Retinal pigment epithelial cell (primary cell): ENCODE data around the gene FRY.

Experiments used
- DNase-seq: peaks from one replicate; pipeline ENCODE4 v3.0.0-alpha.2; 2010; ENCODE audit warnings: low read depth
- H3K4me3 ChIP-seq: 2 replicates; pipeline ENCODE4 v1.5.1; 2011; ENCODE audit warnings: mild to moderate bottlenecking, low read length, control low read depth, moderate library complexity
- TF ChIP-seq, protein P1 (sequence below): conservative IDR thresholded peaks from 2 replicates; pipeline ENCODE4 v1.5.1; 2011; ENCODE audit warnings: low read depth, low read length, control low read depth, inconsistent platforms

FRY gene

GRCh38 chr13:32125751-32126150 is 94.2 kb downstream of the FRY start:
- no peak overlapping the region for H3K4me3 ChIP-seq
- TF ChIP-seq, protein P1, sequence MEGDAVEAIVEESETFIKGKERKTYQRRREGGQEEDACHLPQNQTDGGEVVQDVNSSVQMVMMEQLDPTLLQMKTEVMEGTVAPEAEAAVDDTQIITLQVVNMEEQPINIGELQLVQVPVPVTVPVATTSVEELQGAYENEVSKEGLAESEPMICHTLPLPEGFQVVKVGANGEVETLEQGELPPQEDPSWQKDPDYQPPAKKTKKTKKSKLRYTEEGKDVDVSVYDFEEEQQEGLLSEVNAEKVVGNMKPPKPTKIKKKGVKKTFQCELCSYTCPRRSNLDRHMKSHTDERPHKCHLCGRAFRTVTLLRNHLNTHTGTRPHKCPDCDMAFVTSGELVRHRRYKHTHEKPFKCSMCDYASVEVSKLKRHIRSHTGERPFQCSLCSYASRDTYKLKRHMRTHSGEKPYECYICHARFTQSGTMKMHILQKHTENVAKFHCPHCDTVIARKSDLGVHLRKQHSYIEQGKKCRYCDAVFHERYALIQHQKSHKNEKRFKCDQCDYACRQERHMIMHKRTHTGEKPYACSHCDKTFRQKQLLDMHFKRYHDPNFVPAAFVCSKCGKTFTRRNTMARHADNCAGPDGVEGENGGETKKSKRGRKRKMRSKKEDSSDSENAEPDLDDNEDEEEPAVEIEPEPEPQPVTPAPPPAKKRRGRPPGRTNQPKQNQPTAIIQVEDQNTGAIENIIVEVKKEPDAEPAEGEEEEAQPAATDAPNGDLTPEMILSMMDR = no peak
- DNase-seq = no peak

GRCh38 chr13:32126278-32126677 is 94.7 kb downstream of the FRY start:
- TF ChIP-seq, protein P1 = no peak
- DNase-seq = no peak
- H3K4me3 ChIP-seq = no peak overlapping the region

- no peak for DNase-seq
- TF ChIP-seq, protein P1 = no peak
- no peak overlapping the region for H3K4me3 ChIP-seq
Observed at GRCh38 chr13:32126756-32127155, 95.2 kb downstream of the FRY start.

DNA sequence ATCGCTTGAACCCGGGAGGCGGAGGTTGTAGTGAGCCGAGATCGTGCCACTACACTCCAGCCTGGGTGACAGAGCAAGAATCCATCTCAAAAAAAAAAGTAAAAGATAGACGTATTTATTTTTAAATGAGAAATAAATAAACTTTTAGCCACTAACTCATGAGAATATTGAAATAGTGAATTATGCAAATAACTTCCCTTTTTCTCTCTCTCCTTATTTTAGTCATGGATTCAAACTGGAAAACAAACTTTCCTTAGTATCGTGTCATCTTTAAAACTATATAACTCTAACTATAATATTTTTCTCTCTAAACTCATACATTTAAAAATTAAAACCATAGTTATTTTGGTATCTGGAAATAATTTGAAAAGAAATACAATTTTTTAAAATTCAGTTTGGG is 96.1 kb downstream of the FRY start:
- no peak for DNase-seq
- TF ChIP-seq, protein P1 = no peak
- H3K4me3 ChIP-seq = no peak overlapping the region

DNA sequence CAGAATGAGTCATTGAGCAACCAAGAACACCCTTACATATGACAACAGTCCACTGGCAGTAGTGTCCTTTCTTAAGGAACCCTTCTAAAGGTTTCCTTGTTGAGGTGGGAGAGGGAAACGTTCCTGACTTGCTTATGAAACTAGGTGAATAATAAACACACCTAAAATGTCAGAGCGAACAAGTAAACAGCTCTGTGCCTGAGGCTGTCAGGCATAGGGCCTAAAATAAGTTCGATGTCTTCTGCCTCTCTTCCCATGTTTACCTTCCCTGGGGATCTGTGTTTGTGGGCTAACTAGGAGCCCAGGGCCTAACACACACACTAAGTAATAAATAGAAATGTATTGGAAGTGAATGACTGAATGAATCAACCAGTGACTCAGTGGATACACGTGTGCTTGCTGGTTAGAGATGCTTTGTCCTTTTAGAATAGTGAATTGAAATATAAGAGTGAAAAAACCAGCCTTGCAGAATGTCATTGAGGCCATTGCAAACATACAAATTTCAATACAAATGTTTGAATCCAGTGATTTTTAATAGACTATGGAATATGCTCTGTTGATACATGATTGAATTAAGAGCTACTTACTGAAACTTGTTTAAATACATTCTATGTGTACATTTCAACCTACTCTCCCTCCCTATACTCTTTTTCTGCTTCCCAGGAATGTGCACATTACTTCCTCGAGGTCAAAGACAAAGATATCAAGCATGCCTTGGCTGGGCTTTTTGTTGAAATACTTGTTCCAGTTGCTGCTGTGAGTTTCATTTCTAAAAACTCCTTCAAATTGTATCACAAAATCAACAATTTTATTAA is 102.9 kb downstream of the FRY start:
- DNase-seq = no peak
- TF ChIP-seq, protein P1 = no peak
- no peak overlapping the region for H3K4me3 ChIP-seq

DNA sequence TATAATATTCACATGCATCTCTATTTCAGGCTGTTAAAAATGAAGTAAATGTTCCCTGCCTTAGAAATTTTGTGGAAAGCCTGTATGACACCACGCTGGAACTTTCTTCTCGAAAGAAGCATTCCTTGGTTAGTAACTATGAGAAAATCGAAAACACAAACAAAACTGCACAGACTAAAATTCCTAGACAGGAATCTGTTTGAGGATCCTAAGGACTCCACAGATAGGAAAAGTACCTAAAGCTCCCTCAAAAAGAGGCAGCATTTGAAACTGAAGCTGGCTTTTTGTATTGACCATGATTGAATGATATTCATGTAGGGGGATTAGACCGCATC is 103.4 kb downstream of the FRY start:
- no peak overlapping the region for H3K4me3 ChIP-seq
- TF ChIP-seq, protein P1 = no peak
- DNase-seq = no peak

GRCh38 chr13:32135655-32136054 is 104.1 kb downstream of the FRY start:
- DNase-seq = no peak
- TF ChIP-seq, protein P1 = no peak
- H3K4me3 ChIP-seq = no peak overlapping the region
